NCI-H510A (cell line): Measurements from ENCODE around the gene LRRC18.

Experiments
- DNase-seq: peaks from one replicate; lab custom pipeline; 2025; lab: John Stamatoyannopoulos, UW

The LRRC18 gene

GRCh38 chr10:48880016-48880705 is 59.5 kb downstream of the LRRC18 start:
- no peak for DNase-seq

GRCh38 chr10:48879451-48879850 is 60.2 kb downstream of the LRRC18 start:
- DNase-seq = no peak

GRCh38 chr10:48878091-48878490 is 61.5 kb downstream of the LRRC18 start:
- no peak for DNase-seq

- no peak for DNase-seq
Observed at GRCh38 chr10:48872234-48872633, 67.4 kb downstream of the LRRC18 start.
